HG03354 (cell line): ENCODE measurements around the gene NOSIP.
A peak's percentile ranks its signal among the peaks of the same experiment; 100 is the strongest.

Experiments used
- ATAC-seq: cut with Tn5 transposase; IDR thresholded peaks from one replicate; pipeline ENCODE4 v1.9.1; 2021; ENCODE audit warnings: mild to moderate bottlenecking; ENCODE audit not compliant: unreplicated experiment, poor library complexity, severe bottlenecking

NOSIP gene

DNA sequence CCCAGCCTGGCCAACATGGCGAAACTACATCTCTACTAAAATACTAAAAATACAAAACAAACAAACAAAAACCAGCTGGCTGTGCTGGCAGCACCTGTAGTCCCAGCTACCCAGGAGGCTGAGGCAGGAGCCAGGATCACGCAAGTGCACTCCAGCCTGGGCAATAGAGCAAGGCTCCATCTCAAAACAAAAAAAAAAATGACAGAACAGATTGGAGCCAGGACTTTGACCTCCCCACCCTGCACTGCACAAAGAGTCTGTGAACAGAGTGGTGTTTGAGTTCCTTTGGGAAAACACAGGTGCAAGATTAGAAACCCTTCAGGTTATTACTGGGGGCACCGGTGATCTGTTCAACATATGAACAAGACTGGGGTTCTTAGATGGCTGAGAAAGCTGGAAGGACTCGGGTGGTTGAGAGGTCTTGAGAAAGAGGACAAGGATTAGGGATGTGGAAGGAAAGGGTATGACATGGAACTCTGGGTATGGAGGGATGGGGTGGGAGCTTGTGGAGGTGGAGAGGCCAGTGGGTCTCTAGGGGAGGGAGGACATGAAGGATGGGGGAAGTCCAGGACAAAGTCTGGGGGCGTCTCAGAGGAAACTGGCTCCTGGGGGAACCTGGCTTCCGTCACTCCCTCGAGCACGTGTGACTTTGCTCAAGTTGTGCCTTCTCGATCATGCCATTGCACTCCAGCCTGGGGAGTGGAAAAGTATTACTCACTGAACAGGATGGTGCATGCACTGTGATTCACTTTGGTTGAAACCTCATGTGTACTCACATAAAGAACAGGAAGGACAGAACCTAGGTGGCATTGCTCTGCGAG is 26.7 kb downstream of the NOSIP start:
- ATAC-seq = no peak

DNA sequence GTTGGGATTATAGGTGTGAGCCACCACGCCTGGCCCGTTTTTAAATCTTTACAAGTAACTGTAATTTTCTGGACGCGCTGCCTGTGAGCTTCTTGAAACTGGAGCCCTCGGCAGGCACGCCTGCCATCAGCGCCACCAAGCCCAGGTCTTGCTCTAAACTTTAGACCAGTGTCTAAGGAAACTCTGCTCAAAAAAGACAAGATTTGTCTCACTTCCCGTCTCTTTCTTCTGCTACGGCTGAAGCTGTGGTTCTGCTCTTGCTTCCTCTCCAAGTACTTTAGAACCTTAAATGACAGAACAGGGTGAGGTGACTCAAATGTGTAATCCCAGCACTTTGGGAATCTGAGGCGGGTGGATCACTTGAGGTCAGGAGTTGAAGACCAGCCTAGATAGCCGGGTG is 27.6 kb downstream of the NOSIP start:
- ATAC-seq = no peak

DNA sequence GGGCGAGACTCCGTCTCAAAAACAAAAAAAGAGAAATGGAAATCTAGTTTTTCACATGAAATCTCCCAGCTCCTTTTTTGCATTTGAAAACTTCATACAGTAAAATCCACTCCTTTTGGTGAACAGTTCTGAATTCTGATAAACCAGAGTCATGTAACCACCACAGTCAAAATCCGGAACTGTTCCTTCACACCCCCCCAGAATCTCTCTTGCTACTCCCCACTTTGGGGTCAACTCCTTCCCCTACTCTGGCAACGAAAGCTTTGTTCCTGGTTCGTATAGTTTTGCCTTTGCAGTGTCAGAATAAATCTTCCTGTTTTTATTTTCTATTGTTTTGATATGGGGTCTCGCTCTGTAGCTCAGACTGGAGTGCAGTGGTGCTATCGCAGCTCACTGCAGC is 28.8 kb downstream of the NOSIP start:
- no peak for ATAC-seq

DNA sequence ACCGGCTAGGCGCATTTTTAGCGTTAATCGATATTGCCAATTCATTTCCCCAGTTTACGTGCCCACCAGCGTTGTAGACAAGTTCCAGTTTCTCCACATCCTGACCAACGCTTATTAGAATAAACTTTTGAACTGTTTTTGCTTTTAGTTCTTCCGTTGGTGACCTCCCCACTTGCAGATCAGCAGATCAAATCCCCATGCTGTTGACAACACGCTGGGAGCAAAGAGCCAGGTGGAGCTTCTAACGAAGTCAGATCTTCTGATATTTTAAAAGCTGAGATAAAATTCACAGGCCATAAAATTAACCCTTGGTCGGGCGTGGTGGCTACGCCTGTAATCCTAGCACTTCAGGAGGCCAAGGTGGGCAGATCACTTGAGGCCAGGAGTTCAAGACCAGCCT is 31.3 kb downstream of the NOSIP start:
- no peak for ATAC-seq

DNA sequence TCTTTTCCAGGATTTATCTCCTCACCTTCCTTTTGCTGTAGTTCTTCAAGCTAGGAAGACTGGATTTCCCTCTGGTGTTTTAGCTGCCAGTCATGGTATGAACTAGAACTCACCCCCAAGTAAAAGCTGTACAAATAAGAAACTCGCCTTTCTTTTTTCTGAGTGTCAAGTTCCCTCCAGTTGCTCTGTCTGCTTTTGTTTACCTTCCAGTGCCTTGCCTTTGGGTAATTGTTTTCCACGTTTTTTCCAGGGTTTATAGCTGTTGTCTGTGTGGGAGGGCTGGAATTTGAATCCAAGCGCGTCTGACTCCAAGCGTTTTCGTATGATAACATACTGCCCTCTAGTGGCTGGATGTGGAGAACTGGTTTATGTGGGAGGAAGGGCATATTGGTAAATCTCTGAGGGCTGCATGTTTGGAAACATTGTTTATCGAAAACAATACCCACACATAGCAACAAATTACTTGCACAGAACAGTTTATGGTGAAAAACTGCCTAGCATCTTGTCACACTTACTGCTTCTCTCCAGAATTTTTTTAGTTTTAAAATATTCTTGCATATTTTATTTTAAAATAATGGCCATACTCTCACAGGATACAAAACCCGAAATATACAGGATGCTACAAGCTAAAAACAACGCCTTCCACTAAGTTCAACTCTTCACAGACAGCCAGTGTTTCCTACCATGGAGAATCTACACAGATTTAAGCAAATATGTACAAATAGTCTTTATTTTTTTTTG is 33.4 kb downstream of the NOSIP start:
- no peak for ATAC-seq

DNA sequence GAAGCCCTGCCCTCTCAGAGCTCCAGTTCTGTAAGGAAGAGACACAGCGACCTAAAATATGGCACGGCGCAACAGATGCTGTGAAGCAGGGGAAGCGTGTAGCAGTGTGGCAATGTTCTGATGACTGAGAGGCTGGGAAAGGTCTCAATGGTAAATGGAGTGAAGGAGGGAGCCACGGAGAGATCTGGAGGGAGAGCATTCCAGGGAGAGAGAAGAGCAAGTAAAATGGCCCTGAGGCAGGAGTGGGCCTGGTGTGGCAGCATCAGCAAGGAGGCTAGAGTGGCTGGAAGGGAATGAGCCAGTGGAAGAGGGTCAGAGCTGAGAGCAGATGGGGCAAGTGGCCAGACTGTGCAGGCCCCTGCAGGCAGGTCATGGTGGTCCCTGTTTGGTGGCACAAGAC is 36.2 kb downstream of the NOSIP start:
- no peak for ATAC-seq

DNA sequence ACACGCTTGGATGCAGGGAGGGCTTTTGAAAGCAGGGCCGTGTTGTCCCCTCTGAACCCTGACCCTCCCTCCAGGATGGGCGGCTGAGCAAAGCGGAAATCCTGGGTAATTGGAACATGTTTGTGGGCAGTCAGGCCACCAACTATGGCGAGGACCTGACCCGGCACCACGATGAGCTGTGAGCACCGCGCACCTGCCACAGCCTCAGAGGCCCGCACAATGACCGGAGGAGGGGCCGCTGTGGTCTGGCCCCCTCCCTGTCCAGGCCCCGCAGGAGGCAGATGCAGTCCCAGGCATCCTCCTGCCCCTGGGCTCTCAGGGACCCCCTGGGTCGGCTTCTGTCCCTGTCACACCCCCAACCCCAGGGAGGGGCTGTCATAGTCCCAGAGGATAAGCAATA is 37.3 kb downstream of the NOSIP start:
- ATAC-seq = no peak

DNA sequence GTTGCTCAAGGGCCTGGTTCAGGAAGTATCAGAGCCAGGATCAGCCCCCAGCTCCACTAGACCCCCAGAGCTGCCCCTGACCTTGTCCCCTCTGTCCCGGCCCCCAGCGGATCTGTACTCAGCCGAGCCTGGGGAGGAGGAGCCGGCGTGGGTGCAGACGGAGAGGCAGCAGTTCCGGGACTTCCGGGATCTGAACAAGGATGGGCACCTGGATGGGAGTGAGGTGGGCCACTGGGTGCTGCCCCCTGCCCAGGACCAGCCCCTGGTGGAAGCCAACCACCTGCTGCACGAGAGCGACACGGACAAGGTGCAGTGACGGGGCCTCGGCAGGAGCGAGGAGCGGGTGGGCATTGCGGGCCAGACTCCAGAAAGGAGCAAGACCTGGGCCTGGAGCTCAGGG is 37.9 kb downstream of the NOSIP start:
- no peak for ATAC-seq

DNA sequence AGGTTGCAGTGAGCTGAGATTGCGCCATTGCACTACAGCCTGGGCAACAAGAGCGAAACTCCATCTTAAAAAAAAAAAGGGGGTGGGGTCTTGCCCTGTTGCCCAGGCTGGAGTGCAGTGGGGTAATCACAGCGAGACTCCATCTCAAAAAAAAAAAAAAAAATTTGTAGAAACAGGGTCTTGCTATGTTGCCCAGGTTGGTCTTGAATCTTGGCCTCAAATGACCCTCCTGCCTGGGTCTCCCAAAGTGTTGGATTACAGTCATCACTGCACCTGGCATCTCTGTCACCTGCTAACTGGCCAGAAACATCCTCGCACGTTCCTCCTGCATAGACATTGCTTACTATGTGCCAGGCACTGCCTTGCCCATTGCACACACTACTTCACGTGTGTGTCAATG is 38.4 kb downstream of the NOSIP start:
- ATAC-seq = no peak

DNA sequence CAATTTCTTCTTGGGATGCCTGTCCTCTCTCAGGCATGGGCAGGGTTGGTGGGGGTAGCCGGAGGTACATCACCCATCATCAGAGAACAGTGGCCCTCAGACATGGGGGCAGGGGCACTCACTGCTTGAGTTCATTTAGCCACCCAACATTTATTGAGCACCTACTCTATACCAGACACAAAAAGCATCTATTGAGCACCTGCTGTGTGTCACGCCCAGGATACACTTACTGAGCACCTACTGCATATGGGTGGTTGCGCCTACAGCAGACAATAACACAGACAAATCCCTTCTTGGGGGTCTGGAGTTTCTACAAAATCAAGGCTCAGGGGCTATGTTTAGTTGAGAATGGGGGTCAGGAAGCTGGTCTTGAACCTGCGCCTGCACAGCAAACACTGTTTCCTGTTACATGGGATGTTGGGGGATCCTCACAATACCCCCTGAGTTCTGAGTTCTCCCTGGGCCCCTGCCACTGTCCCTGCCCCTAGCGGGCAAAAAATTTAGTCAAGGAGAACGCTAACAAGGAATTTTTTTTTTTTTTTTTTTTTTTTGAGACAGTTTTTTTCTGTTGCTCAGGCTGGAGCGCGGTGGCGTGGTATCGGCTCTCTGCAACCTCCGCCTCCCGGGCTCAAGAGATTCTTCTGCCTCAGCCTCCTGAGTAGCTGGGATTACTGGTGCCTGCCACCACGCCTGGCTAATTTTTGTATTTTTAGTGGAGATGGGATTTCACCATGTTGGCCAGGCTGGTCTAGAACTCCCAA is 41.0 kb downstream of the NOSIP start:
- ATAC-seq = no peak

DNA sequence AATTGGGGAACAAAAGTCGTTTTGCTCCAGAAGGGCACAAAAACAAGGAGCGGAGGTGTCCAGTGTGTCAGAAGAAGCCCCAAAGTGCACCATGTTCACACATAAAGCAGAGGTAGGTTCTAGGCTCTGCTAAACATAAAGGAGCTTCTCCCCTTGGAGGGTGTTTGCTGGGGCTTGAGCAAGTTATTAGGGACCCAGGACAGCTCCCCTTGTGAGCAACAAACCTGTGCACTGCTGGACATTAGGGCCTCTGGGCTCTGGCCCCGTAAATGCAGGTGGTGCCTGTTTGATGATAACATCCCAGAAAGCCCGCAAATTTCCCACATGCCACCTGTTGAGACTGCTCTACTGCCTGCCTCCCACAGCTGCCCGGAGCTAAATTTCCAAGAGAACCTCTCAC is 41.7 kb downstream of the NOSIP start:
- no peak for ATAC-seq

DNA sequence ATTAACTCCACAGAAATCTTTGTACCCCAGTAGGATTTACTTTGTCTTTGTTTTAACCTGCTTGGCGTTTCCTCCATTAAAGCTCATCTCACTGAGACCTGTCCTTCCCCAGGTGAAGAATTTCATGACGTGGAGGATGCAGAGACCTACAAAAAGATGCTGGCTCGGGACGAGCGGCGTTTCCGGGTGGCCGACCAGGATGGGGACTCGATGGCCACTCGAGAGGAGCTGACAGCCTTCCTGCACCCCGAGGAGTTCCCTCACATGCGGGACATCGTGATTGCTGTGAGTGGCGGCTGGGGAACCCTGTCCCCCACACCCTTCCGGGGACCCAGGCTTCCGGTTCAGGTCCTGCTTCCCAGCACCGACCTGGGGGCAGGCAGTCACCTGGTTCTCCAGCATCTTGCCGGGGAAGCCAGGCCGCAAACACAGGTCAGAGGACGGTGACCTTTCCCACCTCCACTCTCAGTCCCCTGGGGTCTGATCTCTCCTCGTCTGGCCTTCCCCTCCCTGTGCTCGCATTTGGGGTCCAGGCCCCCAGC is 43.4 kb downstream of the NOSIP start:
- ATAC-seq = no peak

DNA sequence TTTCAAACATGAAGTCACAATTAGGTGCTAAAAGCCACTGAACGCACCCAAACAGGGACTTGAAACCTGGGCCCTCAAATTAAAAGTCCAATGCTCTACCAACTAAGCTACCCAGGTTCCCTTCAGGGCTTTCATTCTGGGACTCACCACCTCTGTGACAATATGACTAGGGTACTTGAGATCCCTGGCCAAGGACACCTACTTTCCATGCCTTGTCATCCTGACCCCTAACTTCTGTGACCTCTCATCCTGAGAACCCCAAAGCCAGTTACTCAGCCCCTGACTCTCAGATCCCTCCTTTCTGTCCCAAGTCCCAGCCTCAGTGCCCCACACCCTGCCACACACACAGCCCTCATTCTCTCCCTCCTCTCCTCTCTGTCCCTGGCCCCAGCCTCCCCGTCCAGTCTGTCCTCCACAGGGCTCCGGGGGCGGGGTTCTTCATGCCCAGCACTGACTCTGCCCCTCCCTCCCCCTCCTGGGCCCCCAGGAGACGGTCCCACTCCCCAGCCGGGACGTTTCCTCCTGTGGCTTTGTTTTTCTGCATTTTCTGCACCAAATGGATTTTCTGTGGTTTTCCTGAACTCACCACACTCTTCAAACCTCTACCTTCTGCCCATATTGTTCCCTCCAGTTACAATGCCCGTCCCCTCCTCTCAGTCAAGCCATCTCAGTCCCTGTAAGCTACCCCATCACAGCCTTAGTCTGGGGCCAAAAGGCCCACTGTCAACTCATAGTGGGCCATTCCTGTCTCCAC is 45.5 kb downstream of the NOSIP start:
- ATAC-seq = no peak

DNA sequence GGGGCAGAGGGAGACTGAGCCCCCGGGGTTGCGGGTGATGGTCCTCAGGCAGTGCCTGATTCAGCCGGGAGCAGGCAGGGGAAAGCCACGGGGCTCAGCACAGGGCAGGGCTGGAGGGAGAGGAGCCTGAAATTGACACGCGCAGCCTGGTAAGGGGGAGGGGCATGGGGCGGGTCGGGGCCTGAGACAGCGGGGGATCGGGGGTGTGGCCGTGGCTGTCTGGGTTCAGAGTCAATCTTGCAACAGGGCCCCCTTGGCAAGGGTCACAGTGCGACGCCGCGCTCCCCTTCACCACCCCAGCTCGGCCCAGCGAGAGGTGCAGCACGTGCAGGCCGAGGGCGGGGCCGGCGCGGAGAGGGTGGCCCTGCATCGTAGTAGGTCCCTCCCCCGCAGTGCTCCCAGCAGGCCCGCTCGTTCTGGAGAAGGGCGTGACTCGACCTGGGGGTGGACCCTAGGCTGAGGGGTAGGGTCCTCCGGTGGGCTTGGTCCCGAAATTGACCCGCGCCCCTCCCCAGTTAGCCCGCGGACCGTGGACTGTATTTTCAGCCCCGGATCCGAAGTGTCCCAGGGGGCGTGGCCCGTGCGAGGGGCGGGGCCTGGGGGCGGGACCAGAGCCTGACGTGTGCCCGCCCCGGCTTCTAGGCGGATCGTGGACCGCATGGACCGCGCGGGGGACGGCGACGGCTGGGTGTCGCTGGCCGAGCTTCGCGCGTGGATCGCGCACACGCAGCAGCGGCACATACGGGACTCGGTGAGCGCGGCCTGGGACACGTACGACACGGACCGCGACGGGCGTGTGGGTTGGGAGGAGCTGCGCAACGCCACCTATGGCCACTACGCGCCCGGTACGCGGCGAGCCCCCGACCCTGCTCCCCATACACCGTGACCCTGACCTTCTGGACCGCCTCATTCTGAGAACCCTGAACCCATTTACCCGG is 46.5 kb downstream of the NOSIP start:
- peak; percentile 77 for ATAC-seq

DNA sequence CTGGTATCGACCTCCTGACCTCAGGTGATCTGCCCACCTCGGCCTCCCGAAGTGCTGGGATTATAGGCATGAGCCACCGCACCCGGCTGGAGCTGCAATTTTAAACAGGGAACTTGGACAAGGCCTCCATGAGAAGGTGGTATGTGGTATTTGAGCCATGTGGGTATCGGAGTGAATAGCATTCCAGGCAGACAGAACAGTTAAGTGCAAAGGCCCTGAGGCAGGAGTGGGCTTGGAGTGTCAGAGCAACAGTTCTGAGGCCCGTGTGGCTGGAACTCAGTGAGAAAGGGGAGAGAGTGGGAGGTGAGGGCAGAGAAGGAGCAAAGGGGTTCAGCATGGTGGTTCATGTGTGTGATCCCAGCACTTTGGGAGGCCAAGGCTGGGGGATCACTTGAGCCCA is 49.6 kb downstream of the NOSIP start:
- no peak for ATAC-seq

DNA sequence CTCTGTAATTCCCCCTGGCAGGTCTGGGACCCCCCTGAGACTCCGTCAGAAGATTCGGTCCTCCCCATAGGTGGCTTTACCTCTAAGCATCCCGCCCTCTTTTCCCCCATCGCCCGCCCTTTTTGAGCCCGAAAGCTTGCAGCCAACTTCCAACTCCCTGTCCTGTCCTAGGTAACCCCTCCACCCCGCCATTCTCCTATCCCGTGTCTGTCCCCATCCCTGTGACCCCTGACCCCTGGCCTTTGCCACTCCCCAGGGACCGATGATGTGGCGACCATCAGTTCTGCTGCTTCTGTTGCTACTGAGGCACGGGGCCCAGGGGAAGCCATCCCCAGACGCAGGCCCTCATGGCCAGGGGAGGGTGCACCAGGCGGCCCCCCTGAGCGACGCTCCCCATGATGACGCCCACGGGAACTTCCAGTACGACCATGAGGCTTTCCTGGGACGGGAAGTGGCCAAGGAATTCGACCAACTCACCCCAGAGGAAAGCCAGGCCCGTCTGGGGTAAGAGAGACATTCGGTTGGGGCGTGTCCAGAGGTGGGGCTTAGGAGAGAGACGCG is 52.1 kb downstream of the NOSIP start:
- no peak for ATAC-seq

DNA sequence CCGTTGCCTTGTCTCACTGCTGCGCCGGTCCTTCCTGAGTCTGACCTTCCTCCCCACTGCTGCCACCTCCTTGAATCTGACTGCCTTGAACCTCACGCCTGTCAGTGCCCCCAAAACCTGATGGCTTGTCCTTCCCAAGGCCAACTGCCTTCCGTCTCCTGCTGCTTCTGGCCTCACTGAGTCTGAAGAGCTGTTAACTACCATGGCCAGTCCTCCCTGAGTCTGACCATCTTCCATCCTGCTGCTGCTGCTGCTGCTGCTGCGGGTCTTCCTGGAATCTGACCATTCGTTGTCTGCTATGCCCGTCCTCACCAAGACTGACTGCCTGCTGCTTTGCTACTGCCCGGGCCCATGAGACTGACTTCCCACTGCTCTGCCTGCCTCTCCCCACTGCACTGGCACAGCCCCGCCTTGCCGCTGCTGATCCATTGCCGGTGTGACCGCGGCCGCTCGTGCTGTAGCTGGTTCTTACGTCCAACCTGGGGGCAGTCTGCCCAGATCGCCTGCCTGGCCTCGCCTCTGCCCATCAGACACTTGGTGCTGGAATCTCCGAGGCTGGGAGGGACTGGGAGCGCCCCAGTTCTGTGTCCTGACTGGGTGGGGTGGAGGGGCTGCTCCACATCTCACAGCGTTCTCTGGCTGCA is 55.4 kb downstream of the NOSIP start:
- no peak for ATAC-seq
